Stimulated activated naive CD8-positive, alpha-beta T cell treated with anti-CD3 and anti-CD28 coated beads, Interleukin-15, Interleukin-2, amounts not matched to agents 100 ng/mL and 50 ng/mL, for 24 hours (primary cell): ENCODE data around the gene CTBP1.

Experiments
- H3K27ac Mint-ChIP-seq: one replicate; pipeline ENCODE4 v1.8.0; 2021; ENCODE audit warnings: mild to moderate bottlenecking, mixed read lengths
- H3K27me3 Mint-ChIP-seq: one replicate; pipeline ENCODE4 v1.8.0; 2021; ENCODE audit warnings: mixed read lengths
- H3K36me3 Mint-ChIP-seq: one replicate; pipeline ENCODE4 v1.8.0; 2021; ENCODE audit warnings: low read depth, mixed read lengths
- H3K4me1 Mint-ChIP-seq: one replicate; pipeline ENCODE4 v1.8.0; 2021; ENCODE audit warnings: low read depth, mixed read lengths
- H3K4me3 Mint-ChIP-seq: one replicate; pipeline ENCODE4 v1.8.0; 2021; ENCODE audit warnings: mild to moderate bottlenecking, mixed read lengths
- H3K9me3 Mint-ChIP-seq: one replicate; pipeline ENCODE4 v1.8.0; 2021; ENCODE audit warnings: mixed read lengths

CTBP1 gene

GRCh38 chr4:1210971-1211370, 38.0 kb downstream of the CTBP1 start:
- Mint-ChIP-seq H3K4me1 (no peaks in the 10 kb centered on the region), H3K9me3 (no peaks in the 10 kb centered on the region), H3K36me3 (peaks cover 6% of the 10 kb centered on the region), H3K27ac (no peak overlapping the region), H3K27me3 (no peaks in the 10 kb centered on the region), H3K4me3 (no peak overlapping the region)

GRCh38 chr4:1210241-1210841, 38.6 kb downstream of the CTBP1 start:
- Mint-ChIP-seq H3K9me3 (no peaks in the 10 kb centered on the region), H3K36me3 (peaks cover 4% of the 10 kb centered on the region), H3K4me1 (no peaks in the 10 kb centered on the region), H3K27me3 (no peaks in the 10 kb centered on the region), H3K4me3 (no peak overlapping the region), H3K27ac (no peak overlapping the region)

- H3K27ac Mint-ChIP-seq, result no peak overlapping the region
- H3K4me1 Mint-ChIP-seq, result peaks cover under 1% of the 10 kb centered on the region
- H3K36me3 Mint-ChIP-seq, result peaks cover 4% of the 10 kb centered on the region
- H3K27me3 Mint-ChIP-seq, result no peaks in the 10 kb centered on the region
- no peaks in the 10 kb centered on the region for H3K9me3 Mint-ChIP-seq
- H3K4me3 Mint-ChIP-seq, result no peak overlapping the region
Measured at GRCh38 chr4:1209821-1210220, 39.1 kb downstream of the CTBP1 start.

GRCh38 chr4:1208970-1209704, 39.8 kb downstream of the CTBP1 start:
- peaks cover 8% of the 10 kb centered on the region for H3K4me1 Mint-ChIP-seq
- peaks cover 4% of the 10 kb centered on the region for H3K36me3 Mint-ChIP-seq
- no peak overlapping the region for H3K27ac Mint-ChIP-seq
- H3K4me3 Mint-ChIP-seq, result no peak overlapping the region
- H3K27me3 Mint-ChIP-seq, result no peaks in the 10 kb centered on the region
- H3K9me3 Mint-ChIP-seq, result no peaks in the 10 kb centered on the region

- H3K27me3 Mint-ChIP-seq, result no peaks in the 10 kb centered on the region
- H3K36me3 Mint-ChIP-seq, result peaks cover 4% of the 10 kb centered on the region
- peaks cover 15% of the 10 kb centered on the region for H3K4me1 Mint-ChIP-seq
- H3K9me3 Mint-ChIP-seq, result no peaks in the 10 kb centered on the region
- H3K4me3 Mint-ChIP-seq, result no peak overlapping the region
- no peak overlapping the region for H3K27ac Mint-ChIP-seq
Measured at GRCh38 chr4:1208266-1208961, 40.5 kb downstream of the CTBP1 start.

- H3K36me3 Mint-ChIP-seq, result peaks cover 4% of the 10 kb centered on the region
- H3K9me3 Mint-ChIP-seq, result no peaks in the 10 kb centered on the region
- H3K4me1 Mint-ChIP-seq, result peaks cover 22% of the 10 kb centered on the region
- H3K4me3 Mint-ChIP-seq, result no peak overlapping the region
- H3K27ac Mint-ChIP-seq, result no peak overlapping the region
- no peaks in the 10 kb centered on the region for H3K27me3 Mint-ChIP-seq
Measured at GRCh38 chr4:1207603-1208265, 41.2 kb downstream of the CTBP1 start.

- H3K9me3 Mint-ChIP-seq, result no peaks in the 10 kb centered on the region
- peaks cover 4% of the 10 kb centered on the region for H3K36me3 Mint-ChIP-seq
- peaks cover 28% of the 10 kb centered on the region for H3K4me1 Mint-ChIP-seq
- no peak overlapping the region for H3K4me3 Mint-ChIP-seq
- no peaks in the 10 kb centered on the region for H3K27me3 Mint-ChIP-seq
- H3K27ac Mint-ChIP-seq, result no peak overlapping the region
Measured at GRCh38 chr4:1207157-1207470, 41.8 kb downstream of the CTBP1 start.

GRCh38 chr4:1206299-1207156, 42.4 kb downstream of the CTBP1 start:
- H3K4me1 Mint-ChIP-seq, result peaks cover 34% of the 10 kb centered on the region
- no peak overlapping the region for H3K27ac Mint-ChIP-seq

GRCh38 chr4:1205586-1206298, 43.2 kb downstream of the CTBP1 start:
- Mint-ChIP-seq H3K4me3 (no peak overlapping the region), H3K4me1 (peaks cover 41% of the 10 kb centered on the region), H3K27me3 (no peaks in the 10 kb centered on the region), H3K36me3 (no peaks in the 10 kb centered on the region), H3K27ac (no peak overlapping the region), H3K9me3 (no peaks in the 10 kb centered on the region)

More at GRCh38 chr4:1206299-1207156, 42.4 kb downstream of the CTBP1 start:
- H3K4me3 Mint-ChIP-seq, result no peak overlapping the region
- no peaks in the 10 kb centered on the region for H3K36me3 Mint-ChIP-seq
- H3K27me3 Mint-ChIP-seq, result no peaks in the 10 kb centered on the region
- H3K9me3 Mint-ChIP-seq, result no peaks in the 10 kb centered on the region

GRCh38 chr4:1204828-1205585, 43.9 kb downstream of the CTBP1 start:
- Mint-ChIP-seq H3K4me1 (peaks cover 48% of the 10 kb centered on the region), H3K36me3 (no peaks in the 10 kb centered on the region)

GRCh38 chr4:1204286-1204827, 44.6 kb downstream of the CTBP1 start:
- Mint-ChIP-seq H3K36me3 (no peaks in the 10 kb centered on the region), H3K27me3 (no peaks in the 10 kb centered on the region), H3K27ac (no peak overlapping the region), H3K9me3 (no peaks in the 10 kb centered on the region), H3K4me1 (peaks cover 50% of the 10 kb centered on the region), H3K4me3 (no peak overlapping the region)

More at GRCh38 chr4:1204828-1205585, 43.9 kb downstream of the CTBP1 start:
- H3K27me3 Mint-ChIP-seq, result no peaks in the 10 kb centered on the region
- no peaks in the 10 kb centered on the region for H3K9me3 Mint-ChIP-seq
- H3K4me3 Mint-ChIP-seq, result no peak overlapping the region
- no peak overlapping the region for H3K27ac Mint-ChIP-seq

GRCh38 chr4:1203026-1203616, 45.8 kb downstream of the CTBP1 start:
- H3K4me3 Mint-ChIP-seq, result no peak overlapping the region
- peaks cover 50% of the 10 kb centered on the region for H3K4me1 Mint-ChIP-seq
- no peaks in the 10 kb centered on the region for H3K9me3 Mint-ChIP-seq
- no peaks in the 10 kb centered on the region for H3K27me3 Mint-ChIP-seq
- H3K36me3 Mint-ChIP-seq, result no peaks in the 10 kb centered on the region
- peak overlapping the region; percentile 31 for H3K27ac Mint-ChIP-seq

GRCh38 chr4:1202526-1203011, 46.4 kb downstream of the CTBP1 start:
- peak overlapping the region; percentile 72 for H3K4me3 Mint-ChIP-seq
- no peaks in the 10 kb centered on the region for H3K27me3 Mint-ChIP-seq
- H3K27ac Mint-ChIP-seq, result peak overlapping the region; percentile 95
- no peaks in the 10 kb centered on the region for H3K9me3 Mint-ChIP-seq
- H3K4me1 Mint-ChIP-seq, result peaks cover 50% of the 10 kb centered on the region
- H3K36me3 Mint-ChIP-seq, result no peaks in the 10 kb centered on the region
